ENCODE data around the gene PURB. TPM values are rescaled to one million over a fixed set of nuclear protein-coding genes. Genes with fewer than 3 reads are reported as not detected.

Gene PURB
- total and polyA plus RNA-seq, 4 donors, result 18.8 to 48.6 (median 23.1) TPM

DNA sequence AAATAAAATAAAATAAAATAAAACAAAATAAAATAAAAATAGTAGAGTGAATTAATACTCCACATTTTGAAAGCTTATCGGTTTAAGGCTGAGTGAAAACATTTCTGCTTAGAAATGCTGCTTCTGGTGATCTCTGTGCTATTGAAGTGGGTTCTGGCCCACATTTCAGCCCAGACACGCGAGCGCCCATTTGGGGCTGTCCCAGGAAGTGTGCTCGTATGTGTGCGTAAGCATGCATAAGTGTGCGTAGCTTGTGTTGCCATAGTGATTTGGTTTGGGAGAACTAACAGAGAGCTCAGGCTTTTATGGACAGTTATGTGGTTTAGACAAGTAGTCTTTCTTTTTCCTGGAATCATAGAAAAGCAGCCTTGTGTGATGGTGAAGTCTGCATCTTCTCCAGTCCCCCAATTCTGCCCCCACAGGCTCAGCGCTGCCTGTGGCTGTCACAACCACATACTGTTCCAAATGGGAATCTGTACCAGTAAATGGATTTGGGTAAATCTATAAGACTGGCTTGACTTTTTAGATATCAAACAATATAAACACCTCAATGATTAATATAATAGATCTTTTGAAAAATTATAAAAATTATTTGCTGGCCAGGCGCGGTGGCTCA, 29.8 kb upstream of the PURB start:
- 43% methylated on average over 6 of the region's 10 CpGs for WGBS (ENCODE audit: insufficient coverage)
- Histone ChIP-seq H3K4me3 (ENCODE audit: low read depth, low read length) (no peak overlapping the region), H3K36me3 (ENCODE audit: control insufficient read depth, insufficient read depth, low read length) (no peaks in the 10 kb centered on the region), H3K27me3 (ENCODE audit: control insufficient read depth, insufficient read depth, low read length) (no peaks in the 10 kb centered on the region), H3K27ac (ENCODE audit: low read depth, low read length) (no peak overlapping the region), H3K4me1 (ENCODE audit: control insufficient read depth, insufficient read depth, low read length) (peaks cover 24% of the 10 kb centered on the region), H3K9me3 (ENCODE audit: control insufficient read depth, insufficient read depth, low read length) (no peaks in the 10 kb centered on the region)
- peak in 4 of 6 donors; percentile 17 to 73 (median 52) for DNase-seq (ENCODE audit: low read depth in 4 of 6, low spot score in 6 of 6)

DNA sequence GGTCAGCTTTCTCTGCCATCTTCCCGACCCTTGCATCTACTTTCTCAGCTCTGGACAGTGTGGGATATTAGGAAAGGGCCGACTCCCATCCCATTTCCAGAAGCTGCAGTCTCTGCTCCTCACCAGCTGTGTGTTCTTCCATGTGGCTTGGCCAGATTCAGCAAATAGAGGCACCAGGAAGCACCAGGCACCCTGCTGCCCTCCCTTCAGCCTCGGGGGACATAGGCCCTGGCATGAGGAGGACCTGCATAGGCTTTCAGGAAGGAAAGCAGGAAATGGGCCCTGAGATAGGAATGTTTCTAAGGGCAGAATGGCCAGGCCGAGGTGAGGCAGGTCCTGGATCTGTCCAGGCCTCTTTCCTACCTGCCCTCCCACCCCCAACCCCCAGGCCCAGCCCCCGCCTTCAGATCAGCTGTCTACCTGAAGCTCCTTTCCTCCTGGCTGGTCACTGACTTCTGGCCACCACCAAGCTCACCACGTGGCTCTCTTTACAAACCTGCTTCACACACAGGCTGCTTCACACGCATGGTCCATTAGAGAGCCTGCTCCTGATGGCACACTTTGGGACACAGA, 27.5 kb upstream of the PURB start:
- Histone ChIP-seq H3K9me3 (ENCODE audit: control insufficient read depth, insufficient read depth, low read length) (no peaks in the 10 kb centered on the region), H3K27me3 (ENCODE audit: control insufficient read depth, insufficient read depth, low read length) (no peaks in the 10 kb centered on the region), H3K4me3 (ENCODE audit: low read depth, low read length) (no peak overlapping the region), H3K4me1 (ENCODE audit: control insufficient read depth, insufficient read depth, low read length) (peaks cover 24% of the 10 kb centered on the region), H3K27ac (ENCODE audit: low read depth, low read length) (no peak overlapping the region), H3K36me3 (ENCODE audit: control insufficient read depth, insufficient read depth, low read length) (no peaks in the 10 kb centered on the region)
- 33% methylated on average over 4 of the region's 7 CpGs for WGBS (ENCODE audit: insufficient coverage)
- peak in 2 of 6 donors; percentile 14 to 38 for DNase-seq (ENCODE audit: low read depth in 4 of 6, low spot score in 6 of 6)

DNA sequence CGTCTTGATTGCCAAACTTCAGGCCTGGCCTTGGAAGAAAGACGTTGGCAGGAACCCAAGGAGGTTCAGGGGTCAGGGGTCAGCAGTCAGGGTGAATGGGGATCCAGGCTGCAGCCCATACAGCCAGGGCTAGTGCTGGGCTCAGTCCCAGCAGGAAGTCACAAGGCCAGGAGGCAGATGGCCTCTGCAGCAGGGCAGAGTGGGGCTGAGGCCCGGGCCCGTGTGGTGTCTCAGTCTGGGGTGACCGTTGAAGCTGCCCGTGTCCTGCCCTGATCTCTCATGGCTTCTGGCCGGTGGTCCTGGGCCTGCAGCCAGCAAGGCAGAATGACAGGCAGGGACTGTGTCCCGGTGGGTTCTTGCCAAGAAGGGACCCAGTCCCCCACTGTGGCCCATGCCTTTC, 26.6 kb upstream of the PURB start:
- Histone ChIP-seq H3K27me3 (ENCODE audit: control insufficient read depth, insufficient read depth, low read length) (no peaks in the 10 kb centered on the region), H3K27ac (ENCODE audit: low read depth, low read length) (no peak overlapping the region)
- DNase-seq (ENCODE audit: low read depth in 4 of 6, low spot score in 6 of 6), result peak in 1 of 6 donors; percentile 7

DNA sequence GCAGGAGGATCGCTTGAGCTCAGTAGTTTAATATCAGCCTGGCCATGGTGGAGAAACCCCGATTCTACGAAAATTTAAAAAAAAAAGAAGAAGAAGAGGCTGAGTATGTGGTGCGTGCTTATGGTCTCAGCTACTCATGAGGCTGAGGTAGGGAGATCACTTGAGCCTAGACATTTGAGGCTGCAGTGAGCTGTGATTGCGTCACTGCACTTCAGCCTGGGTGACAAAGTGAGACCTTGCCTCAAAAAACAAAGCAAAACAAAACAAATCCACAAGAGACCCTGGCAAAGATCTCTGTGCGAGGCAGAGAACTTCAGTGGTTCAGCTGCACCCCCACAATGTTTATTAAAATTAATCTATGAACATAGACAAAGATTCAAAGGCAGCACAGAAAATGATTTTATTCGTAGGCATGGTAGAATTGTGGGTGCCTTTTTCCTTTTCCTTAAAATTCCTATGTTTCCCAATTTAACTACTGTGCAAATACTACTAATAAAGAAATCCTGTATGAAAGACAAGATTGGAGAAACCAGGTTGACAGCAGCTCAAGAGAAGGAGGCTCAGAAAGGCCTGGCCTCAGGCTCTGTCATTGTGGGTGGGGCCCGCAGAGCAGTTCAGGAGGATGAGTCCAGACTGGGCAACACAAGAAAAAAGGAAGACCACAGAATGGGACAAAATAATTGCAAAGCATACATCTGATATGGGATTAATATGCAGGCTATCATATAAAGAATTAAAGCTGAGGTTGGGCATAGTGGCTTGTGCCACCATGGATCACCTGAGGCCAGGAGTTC, 24.5 kb upstream of the PURB start:
- H3K4me3 ChIP-seq (ENCODE audit: low read depth, low read length), result no peak overlapping the region
- no peak overlapping the region for H3K27ac ChIP-seq (ENCODE audit: low read depth, low read length)

More for the DNA sequence above, 26.6 kb upstream of the PURB start:
- no peak overlapping the region for H3K4me3 ChIP-seq (ENCODE audit: low read depth, low read length)
- no peaks in the 10 kb centered on the region for H3K9me3 ChIP-seq (ENCODE audit: control insufficient read depth, insufficient read depth, low read length)
- 40% methylated on average over 8 of the region's 8 CpGs for WGBS (ENCODE audit: insufficient coverage)
- no peaks in the 10 kb centered on the region for H3K36me3 ChIP-seq (ENCODE audit: control insufficient read depth, insufficient read depth, low read length)
- peaks cover 24% of the 10 kb centered on the region for H3K4me1 ChIP-seq (ENCODE audit: control insufficient read depth, insufficient read depth, low read length)

DNA sequence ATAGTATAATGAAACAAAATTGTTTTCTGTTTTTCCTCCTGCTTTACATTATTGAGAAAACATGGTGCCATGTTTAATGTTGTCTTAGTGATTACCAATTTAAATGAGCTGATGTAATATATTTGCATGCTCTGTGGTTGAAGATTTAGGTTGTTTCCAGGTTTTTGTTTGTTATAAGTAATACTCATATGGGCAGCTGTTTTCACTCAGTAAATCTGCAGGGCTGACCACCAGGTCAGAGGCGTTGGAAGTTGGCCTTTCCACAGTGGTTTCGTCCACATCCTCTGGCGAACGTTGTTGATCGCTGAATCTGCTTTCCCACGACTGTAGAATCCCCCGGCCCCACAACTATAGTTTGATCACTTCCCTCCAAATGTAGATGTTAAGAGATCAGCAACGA, 21.6 kb upstream of the PURB start:
- Histone ChIP-seq H3K4me1 (ENCODE audit: control insufficient read depth, insufficient read depth, low read length) (peaks cover 3% of the 10 kb centered on the region), H3K27ac (ENCODE audit: low read depth, low read length) (no peak overlapping the region), H3K36me3 (ENCODE audit: control insufficient read depth, insufficient read depth, low read length) (no peaks in the 10 kb centered on the region), H3K9me3 (ENCODE audit: control insufficient read depth, insufficient read depth, low read length) (no peaks in the 10 kb centered on the region), H3K4me3 (ENCODE audit: low read depth, low read length) (no peak overlapping the region), H3K27me3 (ENCODE audit: control insufficient read depth, insufficient read depth, low read length) (no peaks in the 10 kb centered on the region)
- WGBS (ENCODE audit: insufficient coverage), result no CpG with 5 or more reads among the region's 8 CpGs
- no peak for DNase-seq (ENCODE audit: low read depth in 4 of 6, low spot score in 6 of 6)

More for the DNA sequence above, 24.5 kb upstream of the PURB start:
- DNase-seq (ENCODE audit: low read depth in 4 of 6, low spot score in 6 of 6), result no peak
- Histone ChIP-seq H3K4me1 (ENCODE audit: control insufficient read depth, insufficient read depth, low read length) (peaks cover 21% of the 10 kb centered on the region), H3K27me3 (ENCODE audit: control insufficient read depth, insufficient read depth, low read length) (no peaks in the 10 kb centered on the region), H3K9me3 (ENCODE audit: control insufficient read depth, insufficient read depth, low read length) (no peaks in the 10 kb centered on the region), H3K36me3 (ENCODE audit: control insufficient read depth, insufficient read depth, low read length) (no peaks in the 10 kb centered on the region)
- WGBS (ENCODE audit: insufficient coverage), result 75% methylated on average over 3 of the region's 8 CpGs

- Histone ChIP-seq H3K9me3 (ENCODE audit: control insufficient read depth, insufficient read depth, low read length) (no peaks in the 10 kb centered on the region), H3K27ac (ENCODE audit: low read depth, low read length) (no peak overlapping the region), H3K27me3 (ENCODE audit: control insufficient read depth, insufficient read depth, low read length) (no peaks in the 10 kb centered on the region), H3K4me1 (ENCODE audit: control insufficient read depth, insufficient read depth, low read length) (no peaks in the 10 kb centered on the region), H3K4me3 (ENCODE audit: low read depth, low read length) (no peak overlapping the region), H3K36me3 (ENCODE audit: control insufficient read depth, insufficient read depth, low read length) (no peaks in the 10 kb centered on the region)
- 80% methylated on average over 12 of the region's 12 CpGs for WGBS (ENCODE audit: insufficient coverage)
- DNase-seq (ENCODE audit: low read depth in 4 of 6, low spot score in 6 of 6), result no peak
Measured at GRCh38 chr7:44905002-44905635, 19.8 kb upstream of the PURB start.

DNA sequence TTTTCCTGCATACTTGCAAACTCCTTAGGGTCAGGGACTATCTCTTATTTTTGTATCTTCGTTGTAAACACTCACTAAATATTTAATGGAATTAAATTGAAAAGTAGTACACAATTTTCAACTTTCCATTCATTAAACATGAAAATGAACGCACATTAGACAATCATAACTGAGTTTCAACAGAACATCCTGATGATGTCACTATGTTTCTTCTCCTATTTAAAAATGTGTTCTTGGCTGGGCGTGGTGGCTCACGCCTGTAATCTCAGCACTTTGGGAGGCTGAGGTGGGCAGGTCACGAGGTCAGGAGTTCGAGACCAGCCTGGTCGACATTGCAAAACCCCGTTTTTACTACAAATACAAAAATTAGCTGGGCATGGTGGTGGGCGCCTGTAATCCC, 14.1 kb upstream of the PURB start:
- Histone ChIP-seq H3K9me3 (ENCODE audit: control insufficient read depth, insufficient read depth, low read length) (no peaks in the 10 kb centered on the region), H3K36me3 (ENCODE audit: control insufficient read depth, insufficient read depth, low read length) (no peaks in the 10 kb centered on the region), H3K4me1 (ENCODE audit: control insufficient read depth, insufficient read depth, low read length) (peaks cover 7% of the 10 kb centered on the region), H3K27me3 (ENCODE audit: control insufficient read depth, insufficient read depth, low read length) (no peaks in the 10 kb centered on the region), H3K27ac (ENCODE audit: low read depth, low read length) (no peak overlapping the region), H3K4me3 (ENCODE audit: low read depth, low read length) (no peak overlapping the region)
- WGBS (ENCODE audit: insufficient coverage), result no CpG with 5 or more reads among the region's 9 CpGs
- no peak for DNase-seq (ENCODE audit: low read depth in 4 of 6, low spot score in 6 of 6)

DNA sequence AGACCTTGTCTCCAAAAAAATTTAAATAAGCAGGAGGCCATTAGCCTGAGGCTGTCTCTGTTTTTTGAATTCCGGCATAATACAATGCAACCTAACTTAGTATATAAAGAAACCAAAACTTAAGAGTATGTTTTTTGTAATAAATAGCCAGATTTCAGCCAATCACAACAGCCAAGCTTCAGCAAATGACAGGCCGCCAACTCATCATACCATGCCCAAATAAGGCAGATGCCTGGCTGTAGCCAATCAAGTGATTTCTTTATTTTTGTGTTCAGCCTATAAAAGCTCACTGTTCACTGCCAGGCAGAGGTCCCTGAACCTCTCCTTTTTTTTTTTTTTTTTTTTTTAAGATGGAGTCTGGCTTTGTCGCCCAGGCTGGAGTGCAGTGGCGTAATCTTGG, 12.7 kb upstream of the PURB start:
- no peaks in the 10 kb centered on the region for H3K9me3 ChIP-seq (ENCODE audit: control insufficient read depth, insufficient read depth, low read length)
- DNase-seq (ENCODE audit: low read depth in 4 of 6, low spot score in 6 of 6), result no peak
- WGBS (ENCODE audit: insufficient coverage), result no CpG with 5 or more reads among the region's 4 CpGs

DNA sequence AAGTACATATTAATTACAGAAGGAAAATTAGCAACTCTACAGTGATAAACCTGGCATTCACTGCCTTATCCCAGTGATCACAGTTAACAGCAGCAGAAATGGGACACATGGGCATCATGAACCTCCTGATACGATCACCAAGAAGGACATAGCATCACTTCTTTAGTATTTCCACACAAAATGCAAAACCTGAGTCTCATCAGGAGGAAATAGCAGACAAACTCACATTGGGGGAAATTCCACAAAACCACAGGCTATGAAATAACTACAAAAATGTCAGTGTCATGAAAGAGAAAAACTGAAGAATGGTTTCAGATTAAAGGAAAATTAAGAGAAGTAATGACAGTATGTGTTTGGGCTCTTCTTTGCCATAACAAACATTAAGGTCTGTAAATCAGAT, 12.0 kb upstream of the PURB start:
- 88% methylated on average over 1 of the region's 1 CpG for WGBS (ENCODE audit: insufficient coverage)

More for the DNA sequence above, 12.7 kb upstream of the PURB start:
- Histone ChIP-seq H3K27ac (ENCODE audit: low read depth, low read length) (no peak overlapping the region), H3K27me3 (ENCODE audit: control insufficient read depth, insufficient read depth, low read length) (no peaks in the 10 kb centered on the region), H3K36me3 (ENCODE audit: control insufficient read depth, insufficient read depth, low read length) (no peaks in the 10 kb centered on the region), H3K4me1 (ENCODE audit: control insufficient read depth, insufficient read depth, low read length) (peaks cover 7% of the 10 kb centered on the region), H3K4me3 (ENCODE audit: low read depth, low read length) (no peak overlapping the region)

More for the DNA sequence above, 12.0 kb upstream of the PURB start:
- Histone ChIP-seq H3K27me3 (ENCODE audit: control insufficient read depth, insufficient read depth, low read length) (no peaks in the 10 kb centered on the region), H3K27ac (ENCODE audit: low read depth, low read length) (no peak overlapping the region), H3K9me3 (ENCODE audit: control insufficient read depth, insufficient read depth, low read length) (no peaks in the 10 kb centered on the region), H3K4me1 (ENCODE audit: control insufficient read depth, insufficient read depth, low read length) (peaks cover 7% of the 10 kb centered on the region), H3K4me3 (ENCODE audit: low read depth, low read length) (no peak overlapping the region), H3K36me3 (ENCODE audit: control insufficient read depth, insufficient read depth, low read length) (no peaks in the 10 kb centered on the region)
- peak in 1 of 6 donors; percentile 18 for DNase-seq (ENCODE audit: low read depth in 4 of 6, low spot score in 6 of 6)
